ENCODE measurements around the gene TSPAN5.
"Not testable (repeated sequence)": the region's sequence is repeated elsewhere in the genome, so short reads cannot be mapped to it uniquely, and the experiment has no call there.

The TSPAN5 gene

GRCh38 chr4:98482847-98483806 is 175.3 kb downstream of the TSPAN5 start:
- no peak for DNase-seq

DNA sequence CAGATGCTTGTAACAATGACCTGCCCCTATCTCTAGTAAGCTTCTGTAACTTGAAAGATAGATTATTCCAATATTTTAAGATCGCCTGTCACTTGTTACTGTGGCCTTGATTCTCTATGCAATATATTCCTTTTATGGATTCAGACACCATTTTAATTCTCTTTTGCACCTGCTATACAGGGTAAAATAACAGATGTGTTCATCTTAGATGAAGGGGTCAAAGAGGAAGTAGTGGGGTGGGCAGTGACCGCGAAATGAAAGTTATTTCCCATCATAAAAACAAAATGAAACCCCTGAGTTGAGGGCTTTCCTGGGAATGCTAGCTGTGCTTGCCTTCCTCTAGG is 175.9 kb downstream of the TSPAN5 start:
- no peak for DNase-seq

GRCh38 chr4:98481167-98481566 is 177.2 kb downstream of the TSPAN5 start:
- DNase-seq: no peak

GRCh38 chr4:98480535-98480934 is 177.9 kb downstream of the TSPAN5 start:
- no peak for DNase-seq

DNA sequence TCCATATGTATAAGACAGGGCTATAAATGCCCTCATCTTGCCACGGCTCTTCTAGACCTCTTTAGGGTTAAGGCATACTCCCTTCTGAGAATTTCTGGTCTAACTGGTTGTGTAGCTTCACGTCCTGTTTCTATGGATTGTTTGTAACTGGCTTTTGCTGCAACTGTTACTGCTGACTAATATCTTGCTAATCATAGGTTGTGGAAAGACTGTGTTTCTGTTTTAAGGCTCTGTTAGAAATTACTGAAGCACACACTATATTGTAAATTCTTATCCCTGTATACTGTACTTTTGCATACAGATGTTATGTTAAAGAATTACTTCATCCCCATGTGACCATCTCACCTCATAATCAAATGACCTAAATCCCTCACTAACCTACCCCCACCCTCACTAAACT is 178.8 kb downstream of the TSPAN5 start:
- DNase-seq: not testable (repeated sequence)

DNA sequence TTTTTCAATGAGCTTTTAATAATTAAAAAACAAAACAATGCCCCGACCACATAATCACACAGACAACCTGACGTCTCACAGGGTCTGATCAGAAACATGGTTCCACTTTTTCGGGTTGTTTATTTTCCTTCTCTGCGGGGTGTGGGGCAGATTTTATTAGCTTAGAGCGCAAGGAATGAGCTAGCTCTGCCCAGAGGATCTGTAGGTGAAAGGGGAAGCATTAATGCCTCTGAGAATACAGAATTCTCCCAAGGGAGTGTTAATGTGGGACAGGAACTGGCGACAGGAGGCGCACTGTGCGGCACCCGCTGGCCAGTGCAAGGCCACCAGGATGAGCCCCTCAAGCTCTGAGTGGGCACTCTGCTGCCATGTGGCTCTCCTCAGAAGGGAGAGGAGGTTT is 181.5 kb downstream of the TSPAN5 start:
- DNase-seq: no peak

- no peak for DNase-seq
These were observed 184.0 kb downstream of the TSPAN5 start for GRCh38 chr4:98474408-98474844.

DNA sequence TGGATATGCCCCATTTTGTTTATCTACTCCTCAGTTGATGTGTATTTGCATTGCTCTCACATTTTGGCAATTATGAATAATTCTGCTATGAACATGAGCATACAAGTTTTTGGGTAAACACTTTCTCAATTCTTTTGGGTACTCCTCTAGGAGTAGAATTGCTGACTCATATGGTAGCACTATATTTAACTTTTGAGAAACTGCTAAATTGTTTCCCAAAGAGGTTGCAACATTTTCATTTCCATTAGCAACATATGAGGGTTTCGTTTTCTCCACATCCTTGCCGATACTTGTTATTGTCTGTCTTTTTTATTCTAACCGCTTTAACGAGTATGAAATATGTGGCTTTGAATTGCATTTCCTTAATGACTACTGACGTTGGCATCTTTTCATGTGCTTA is 185.4 kb downstream of the TSPAN5 start:
- no peak for DNase-seq

DNA sequence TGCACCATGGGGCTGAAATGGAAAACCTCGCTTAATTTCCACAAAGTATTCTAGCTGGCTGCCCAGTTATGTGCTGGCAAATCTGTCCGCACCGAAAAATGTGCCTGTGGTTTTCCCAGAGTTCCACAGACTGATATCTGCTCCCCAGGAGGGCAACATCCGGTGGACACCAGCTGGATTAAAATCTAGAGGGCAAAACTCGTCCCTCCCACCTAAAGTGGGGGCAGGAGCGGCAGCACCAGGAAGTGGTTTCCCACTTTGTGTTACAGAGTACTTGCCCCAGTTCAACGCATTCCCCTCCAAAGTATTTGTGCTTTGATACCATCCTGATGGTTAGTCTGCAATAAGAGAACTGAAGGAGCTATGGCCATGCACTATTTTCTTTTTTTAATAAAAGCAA is 187.6 kb downstream of the TSPAN5 start:
- no peak for DNase-seq

DNA sequence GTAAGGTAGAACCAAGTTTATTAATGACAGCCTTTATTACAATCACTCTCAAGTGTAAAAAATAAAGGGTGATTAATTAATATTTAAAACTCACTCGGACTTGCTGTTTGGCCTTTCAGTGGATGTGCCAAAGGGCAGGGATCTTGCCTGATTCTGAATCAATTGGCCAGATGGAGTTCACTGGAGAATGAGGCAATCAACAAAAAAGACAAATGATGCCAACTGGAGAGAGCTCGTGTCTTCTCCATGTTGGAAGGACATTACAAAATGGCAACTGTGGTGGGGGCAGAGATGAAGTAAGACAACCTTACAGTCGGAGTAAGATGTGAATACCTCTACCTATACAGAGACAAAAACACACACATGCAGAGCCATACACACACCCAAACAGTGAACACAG is 188.0 kb downstream of the TSPAN5 start:
- no peak for DNase-seq

GRCh38 chr4:98469771-98470170 is 188.6 kb downstream of the TSPAN5 start:
- no peak for DNase-seq

- no peak for DNase-seq
These were observed 189.7 kb downstream of the TSPAN5 start for GRCh38 chr4:98468709-98469108.

DNA sequence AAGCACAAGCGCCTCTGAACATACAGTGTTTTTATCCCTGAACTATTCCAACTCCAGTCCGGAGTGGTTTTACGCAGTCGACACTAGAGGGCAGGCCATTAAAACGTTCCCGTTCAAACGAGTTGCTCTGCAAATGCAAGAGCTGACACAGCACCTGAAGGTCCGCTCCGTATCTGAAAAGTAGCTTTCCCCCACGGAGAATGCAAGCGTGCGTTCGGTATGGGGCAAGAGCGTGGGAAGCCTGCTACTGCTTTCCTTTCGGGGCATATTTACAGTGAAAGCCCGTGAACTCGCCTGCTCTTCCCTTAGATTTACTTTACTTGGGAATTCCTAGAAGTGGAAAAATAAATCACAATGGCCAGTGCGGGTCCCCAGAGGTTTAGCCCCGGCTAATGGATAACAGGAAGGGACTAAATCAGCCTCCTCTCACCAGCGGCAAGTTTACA is 190.8 kb downstream of the TSPAN5 start:
- DNase-seq: peak; percentile 52

- no peak for DNase-seq
These were observed 191.4 kb downstream of the TSPAN5 start for GRCh38 chr4:98466868-98467599.

DNA sequence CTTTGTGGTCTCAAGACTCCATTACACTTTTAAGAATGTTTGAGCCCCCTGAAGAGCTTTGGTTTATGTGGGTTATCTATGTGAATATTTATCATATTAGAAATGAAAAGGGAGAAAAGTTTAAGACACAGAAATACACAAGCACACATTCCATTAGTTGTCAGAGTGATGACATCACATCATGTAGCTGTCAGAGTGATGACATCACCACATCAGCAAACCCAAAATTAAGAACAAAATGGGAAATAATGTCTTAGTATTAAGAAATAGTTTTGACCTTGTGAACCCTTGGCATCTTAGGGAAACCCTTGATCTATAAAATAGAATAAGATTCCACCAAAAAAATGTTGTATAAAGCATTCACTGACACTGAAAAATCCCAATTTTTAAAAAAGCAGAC is 195.9 kb downstream of the TSPAN5 start:
- DNase-seq: no peak

GRCh38 chr4:98461121-98461865 is 197.1 kb downstream of the TSPAN5 start:
- DNase-seq: not testable (repeated sequence)

GRCh38 chr4:98457422-98457821 is 201.0 kb downstream of the TSPAN5 start:
- DNase-seq: not testable (repeated sequence)

GRCh38 chr4:98452091-98452490 is 206.3 kb downstream of the TSPAN5 start:
- no peak for DNase-seq

DNA sequence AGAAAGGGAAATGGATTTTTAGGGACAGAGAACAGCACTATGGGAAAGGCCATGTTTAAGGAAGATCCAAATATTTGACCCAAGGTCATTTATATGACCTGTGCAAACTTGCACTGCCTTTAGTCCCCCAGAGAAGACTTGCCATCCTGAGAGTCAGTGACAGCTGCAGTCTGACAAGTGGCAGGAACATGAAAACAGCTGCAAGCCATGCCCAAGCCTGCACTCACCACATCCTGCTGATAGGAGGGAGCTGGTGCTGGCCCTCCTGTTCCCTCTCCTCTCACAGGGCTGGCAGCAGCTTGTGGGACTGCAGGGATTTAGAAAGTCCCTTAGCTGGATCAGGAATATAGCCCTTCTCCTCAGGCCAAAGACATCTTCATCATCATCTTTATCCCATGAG is 209.5 kb downstream of the TSPAN5 start:
- no peak for DNase-seq

DNA sequence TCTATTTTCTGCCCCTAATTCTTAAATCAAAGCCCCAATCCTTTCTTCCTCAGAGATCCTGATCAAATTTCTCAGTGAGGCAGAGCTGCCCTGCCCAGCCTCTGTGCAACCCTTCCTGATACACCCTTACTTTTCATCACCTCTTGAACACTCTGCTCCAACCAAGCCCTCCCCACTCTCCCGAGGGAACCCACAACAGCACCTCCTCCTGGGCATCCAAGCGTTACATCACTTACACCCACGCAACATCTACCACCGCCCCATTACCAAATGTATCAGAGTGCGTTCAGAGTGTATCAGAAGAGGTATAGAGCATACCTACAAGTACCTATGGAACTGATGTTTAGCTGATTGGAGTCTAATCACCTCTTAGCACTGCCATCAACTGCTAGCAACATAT is 210.8 kb downstream of the TSPAN5 start:
- DNase-seq: no peak

DNA sequence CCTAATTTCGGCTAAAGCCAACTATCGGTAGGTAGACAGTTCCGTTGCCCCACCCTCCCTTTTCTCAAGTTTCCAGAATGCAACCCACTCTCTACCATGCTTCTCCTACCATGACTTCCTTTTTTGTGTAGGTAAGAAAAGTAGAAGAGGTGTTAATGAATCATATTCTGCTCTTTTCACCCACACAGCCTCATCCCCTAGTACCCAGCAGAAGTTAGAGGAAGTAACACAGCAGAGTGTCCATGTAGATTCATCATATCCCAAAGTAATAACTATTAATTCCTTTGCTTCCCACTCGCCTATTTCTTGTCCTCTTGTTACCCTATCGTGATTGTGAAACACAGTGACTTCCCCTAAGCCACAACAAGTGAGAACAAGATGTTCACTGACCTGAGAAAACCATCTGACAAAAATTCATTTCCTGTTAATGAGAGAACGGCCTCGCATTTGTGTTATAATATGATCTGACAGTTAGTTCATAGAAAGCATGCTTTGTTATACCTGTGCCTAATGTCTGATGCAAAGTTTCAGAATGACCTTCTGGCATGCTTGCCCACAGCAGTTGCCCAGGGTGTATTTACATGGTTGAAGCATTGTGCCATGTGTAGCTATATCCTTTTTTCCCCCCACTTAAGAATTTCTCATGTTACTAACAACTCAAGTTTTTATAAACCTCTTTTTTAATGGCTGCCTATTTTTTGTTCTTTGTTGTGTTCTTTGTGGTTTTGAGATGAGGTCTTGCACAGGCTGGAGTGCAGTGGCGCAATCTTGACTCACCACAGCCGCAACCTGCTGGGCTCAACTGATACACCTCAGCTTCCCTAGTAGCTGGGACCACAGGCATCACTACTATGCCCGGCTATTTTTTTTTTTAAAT is 211.7 kb downstream of the TSPAN5 start:
- peak; percentile 25 for DNase-seq

- DNase-seq: no peak
These were observed 214.0 kb downstream of the TSPAN5 start for GRCh38 chr4:98444371-98444770.

Data from activated CD4-positive, alpha-beta T cell treated with anti-CD3 and anti-CD28 coated beads for 1 hour (primary cell).